Stimulated activated CD8-positive, alpha-beta memory T cell treated with anti-CD3 and anti-CD28 coated beads, Interleukin-4, amount 100 ng/mL, for 1 hour (primary cell): Measurements from ENCODE around the gene CRYBB2.
"Not testable (repeated sequence)": the region's sequence is repeated elsewhere in the genome, so short reads cannot be mapped to it uniquely, and the experiment has no call there.

Experiments
- DNase-seq, 2 donors: peaks; one replicate each; pipeline ENCODE4 v3.0.0-alpha.2; 2020; ENCODE audit warnings: low read depth in 2 of 2, low spot score in 1 of 2

CRYBB2 gene

GRCh38 chr22:25199731-25200520, 19.5 kb upstream of the CRYBB2 start, which contains the start of gene CRYBB3:
CRYBB3 (plus strand) TSS chr22:25199858; CDS start chr22:25201397, 1,539 bp downstream.
- no peak for DNase-seq

DNA sequence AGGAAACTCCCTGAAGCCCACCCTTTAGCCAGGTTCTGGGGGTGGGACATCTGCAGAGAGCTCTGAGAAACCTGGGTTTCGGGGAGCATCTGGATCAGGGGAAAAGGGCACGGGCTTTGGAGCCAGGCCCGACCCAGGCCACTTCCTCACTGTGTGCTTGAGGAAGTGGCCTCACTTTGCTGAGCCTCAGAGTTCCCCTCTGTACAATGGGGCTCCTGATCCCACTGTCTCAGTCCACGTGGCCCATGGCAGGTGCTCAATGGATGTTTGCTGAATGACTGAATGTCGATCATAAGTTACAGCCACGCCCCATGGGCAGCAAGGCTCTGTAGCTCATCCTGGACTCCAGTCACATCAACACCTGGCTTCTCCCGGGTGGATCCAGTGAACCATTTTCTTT, 18.5 kb upstream of the CRYBB2 start:
- DNase-seq = no peak

- DNase-seq = no peak
These were observed 17.7 kb upstream of the CRYBB2 start for GRCh38 chr22:25201557-25202273.

- DNase-seq = peak in 1 of 2 donors; percentile 2
These were observed 17.0 kb upstream of the CRYBB2 start for GRCh38 chr22:25202290-25202921.

DNA sequence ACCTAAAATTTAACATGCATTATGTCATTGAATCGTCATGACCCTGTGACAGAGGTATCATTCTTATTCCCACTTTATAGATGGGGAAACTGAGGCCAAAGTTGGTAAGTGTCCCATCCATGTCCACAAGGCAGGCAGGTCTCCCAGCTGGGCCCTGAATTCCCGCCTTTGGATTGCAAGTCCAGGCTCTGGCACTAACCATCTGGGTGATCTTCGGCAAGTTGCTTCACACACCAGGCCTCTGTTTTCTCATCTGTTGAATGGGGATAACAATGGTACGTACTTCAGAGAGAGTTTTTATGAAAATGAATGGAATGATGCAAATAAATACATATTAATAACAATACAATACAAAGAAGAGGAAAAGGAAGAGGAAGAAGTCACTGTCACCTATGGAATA, 16.4 kb upstream of the CRYBB2 start:
- no peak for DNase-seq

DNA sequence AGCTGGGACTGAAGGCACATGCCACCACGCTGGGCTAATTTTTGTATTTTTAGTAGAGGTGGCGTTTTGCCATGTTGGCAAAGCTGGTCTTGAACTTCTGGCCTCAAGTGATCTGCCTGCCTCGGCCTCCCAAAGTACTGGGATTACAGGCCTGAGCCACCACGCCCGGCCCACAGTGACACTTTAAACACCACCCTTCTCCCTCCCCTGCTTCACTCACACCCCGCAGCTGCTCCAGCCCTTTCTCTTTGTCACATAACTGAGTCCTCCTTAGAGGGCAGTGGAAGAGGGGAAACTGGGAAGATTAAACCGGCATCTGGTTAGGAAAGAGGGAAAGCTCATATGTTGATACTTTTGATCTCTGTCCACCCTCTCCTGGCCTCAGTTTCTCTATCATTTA, 14.9 kb upstream of the CRYBB2 start:
- not testable (repeated sequence) for DNase-seq

GRCh38 chr22:25205847-25206246, 13.6 kb upstream of the CRYBB2 start:
- no peak for DNase-seq

GRCh38 chr22:25206998-25207397, 12.4 kb upstream of the CRYBB2 start:
- DNase-seq = no peak

GRCh38 chr22:25207553-25208157, 11.8 kb upstream of the CRYBB2 start:
- DNase-seq = no peak

DNA sequence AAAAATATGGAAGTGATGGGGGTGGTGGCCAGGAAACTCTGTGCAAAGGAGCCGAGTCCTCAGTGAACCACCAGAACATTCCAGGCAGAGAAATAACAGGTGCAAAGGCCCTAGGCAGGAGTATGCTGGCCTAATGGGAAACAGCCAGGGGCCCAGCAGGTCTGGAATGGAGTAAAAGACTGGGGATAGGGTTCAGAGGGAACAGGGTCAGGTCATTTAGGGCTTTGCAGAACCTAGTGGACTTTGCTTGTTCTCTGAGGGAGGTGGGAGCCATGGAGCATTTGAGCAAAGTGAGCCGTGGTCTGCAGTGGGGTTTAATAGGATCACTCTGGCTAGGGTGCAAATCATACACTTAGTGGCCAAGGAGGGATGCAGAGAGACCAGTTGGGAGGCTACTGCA, 11.1 kb upstream of the CRYBB2 start:
- no peak for DNase-seq

- no peak for DNase-seq
These were observed 10.5 kb upstream of the CRYBB2 start for GRCh38 chr22:25208743-25209505.

GRCh38 chr22:25210793-25211192, 8.6 kb upstream of the CRYBB2 start:
- no peak for DNase-seq

DNA sequence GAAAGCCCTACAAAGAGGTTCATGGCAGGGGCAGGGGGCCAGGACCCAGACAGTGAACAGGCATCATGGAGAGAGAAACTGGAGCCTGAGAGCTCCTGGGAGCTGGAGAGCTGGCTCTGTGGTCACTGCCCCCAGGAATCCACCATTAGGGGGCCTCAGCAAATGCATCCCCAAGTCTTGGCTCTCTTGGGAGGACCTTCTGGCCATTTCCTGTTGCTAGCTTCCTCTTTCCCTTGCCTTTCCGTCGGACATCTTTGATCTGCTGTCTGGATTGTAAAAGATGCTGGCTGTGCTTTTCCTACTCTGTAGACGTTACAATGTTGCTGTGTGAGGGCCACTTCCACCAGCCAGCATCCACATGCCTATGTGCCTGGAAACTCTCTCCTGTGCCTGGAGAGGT, 7.1 kb upstream of the CRYBB2 start:
- DNase-seq = no peak

- no peak for DNase-seq
These were observed 6.2 kb upstream of the CRYBB2 start for GRCh38 chr22:25213221-25213620.

- no peak for DNase-seq
These were observed 3.2 kb upstream of the CRYBB2 start for GRCh38 chr22:25216230-25216629.

DNA sequence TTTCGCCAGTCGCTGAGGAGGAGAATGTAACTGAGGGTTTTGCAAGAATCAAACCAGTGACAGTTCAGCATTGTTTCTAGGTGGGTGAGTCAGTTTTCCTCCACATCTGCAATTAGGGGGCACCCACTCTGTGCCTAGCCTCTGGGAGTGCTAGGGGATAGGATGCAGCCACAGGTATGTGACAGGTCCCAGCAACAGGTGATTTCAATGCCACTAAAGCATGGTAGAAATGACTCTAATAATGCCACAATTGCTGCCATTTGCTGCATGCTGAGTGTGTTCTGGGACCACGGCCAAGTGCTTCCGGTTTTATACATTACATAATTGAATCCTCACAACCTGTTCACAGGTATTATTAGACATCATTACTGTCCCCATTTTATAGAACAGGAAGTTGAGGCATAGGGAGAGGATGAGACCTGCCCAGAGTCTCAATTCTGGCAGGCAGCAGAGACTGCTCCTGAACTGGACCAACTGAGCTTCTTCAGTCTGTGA, 556 bp downstream of the CRYBB2 start:
- no peak for DNase-seq

DNA sequence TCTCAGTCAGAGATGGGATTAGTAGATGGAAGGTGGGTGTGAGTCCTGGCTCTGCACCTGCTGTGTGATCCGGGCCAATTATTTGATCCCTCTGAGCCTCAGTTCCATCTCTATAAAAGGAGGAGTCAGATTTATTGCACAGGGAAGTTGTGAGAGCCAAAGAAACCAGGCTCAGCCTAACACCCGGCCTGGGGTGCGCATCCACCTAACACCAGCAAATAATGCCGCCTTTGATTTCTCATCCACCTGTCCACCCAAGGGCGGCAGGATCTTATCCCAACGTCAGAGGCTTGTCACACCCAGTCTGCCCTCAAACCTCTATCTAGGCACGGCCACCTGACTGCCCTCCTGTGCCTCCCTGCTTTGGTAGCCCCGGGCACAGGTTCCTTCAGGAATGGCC, 2.4 kb downstream of the CRYBB2 start:
- DNase-seq = no peak

DNA sequence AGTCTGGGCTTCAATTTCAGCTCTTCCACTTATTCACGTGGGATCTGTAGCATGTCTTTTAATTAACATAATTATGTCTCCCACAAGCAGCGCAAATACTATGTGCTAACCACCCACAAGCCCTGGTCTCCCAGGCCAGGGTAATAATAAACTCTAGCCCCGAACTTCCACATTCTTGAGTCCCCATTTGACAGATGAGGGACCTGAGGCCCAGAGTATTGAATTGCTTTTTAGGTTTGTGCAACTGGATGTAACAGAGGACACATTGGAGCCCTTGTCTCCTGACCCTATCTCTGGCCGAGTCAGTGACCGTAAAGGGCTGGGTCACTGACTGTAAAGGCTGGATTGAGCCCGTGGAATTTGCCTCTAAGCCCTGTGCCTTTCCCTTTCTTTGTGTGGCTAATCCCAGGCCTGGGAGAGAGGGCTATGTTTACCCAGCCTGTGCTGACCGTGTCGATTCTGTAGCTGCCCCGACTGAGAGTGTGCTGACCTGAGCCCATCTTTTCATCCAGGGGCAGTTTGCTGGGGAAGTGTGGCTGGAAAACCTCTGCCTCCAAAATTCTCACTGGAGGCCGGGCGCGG, 3.9 kb downstream of the CRYBB2 start:
- DNase-seq = no peak

DNA sequence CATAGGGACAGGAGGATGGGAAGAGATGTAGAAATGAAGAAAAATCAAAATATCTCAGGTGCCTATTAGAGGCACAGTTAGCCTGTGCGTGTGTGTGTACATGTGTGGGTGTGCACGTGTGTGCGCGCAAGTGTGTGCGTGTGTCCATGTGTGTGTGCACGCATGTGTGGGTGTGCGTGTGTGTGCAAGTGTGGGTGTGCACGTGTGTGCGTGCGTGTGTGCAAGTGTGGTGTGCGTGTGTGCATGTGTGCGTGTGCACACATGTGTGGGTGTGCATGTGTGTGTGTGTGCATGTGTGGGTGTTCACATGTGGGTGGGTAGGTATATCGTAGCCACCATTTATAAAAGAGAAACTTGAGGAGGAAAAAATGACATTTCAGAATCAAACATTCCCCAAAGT, 9.4 kb downstream of the CRYBB2 start:
- no peak for DNase-seq

- not testable (repeated sequence) for DNase-seq
These were observed 11.3 kb downstream of the CRYBB2 start for GRCh38 chr22:25230760-25231159.
